ENCODE measurements around the gene COX7A1. TPM values are rescaled to one million over a fixed set of nuclear protein-coding genes. Genes with fewer than 3 reads are reported as not detected.

Gene COX7A1
- total and polyA plus RNA-seq, 10 of the 15 experiments (the other 5 are each of a cell fraction or from before 2014, with no cell fraction given), result not detected

DNA sequence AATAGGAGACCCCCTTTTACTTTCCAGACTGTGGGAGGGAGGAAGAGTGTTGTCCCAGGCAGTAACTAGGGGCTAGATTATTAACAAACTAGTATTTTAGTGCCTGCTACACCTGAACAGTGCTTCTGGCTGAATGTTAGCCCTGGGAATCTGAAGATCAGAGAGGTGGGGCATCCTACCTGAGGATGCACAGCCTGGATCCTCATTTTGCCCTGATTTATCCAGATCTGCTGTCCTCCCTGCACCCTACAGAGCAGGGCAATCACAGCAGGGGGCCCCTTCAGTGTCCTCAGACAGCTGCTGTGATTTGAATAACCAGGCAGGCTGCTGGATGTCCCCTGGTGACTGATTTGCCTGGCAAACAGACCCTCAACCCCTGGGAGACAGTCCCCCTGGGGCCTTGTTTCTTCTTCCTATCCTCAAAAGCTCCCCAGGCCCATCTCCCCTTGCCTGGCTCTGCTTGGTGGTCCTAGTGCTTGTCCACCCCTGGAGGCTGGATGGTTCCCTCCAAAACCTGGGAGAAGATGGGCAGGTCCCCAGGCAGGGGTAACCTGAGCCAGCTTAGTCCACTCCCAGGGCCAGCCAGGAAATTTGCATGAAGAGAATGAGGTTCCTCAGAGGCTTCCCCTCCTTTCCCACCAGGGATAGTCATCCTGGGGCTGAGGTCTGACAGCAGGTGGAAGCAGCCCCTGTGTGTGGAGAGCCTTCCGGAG, 41.6 kb downstream of the COX7A1 start, which contains the start of gene OVOL3:
OVOL3 (plus strand) TSS at position 657 of the 713 bp plus-strand sequence. CDS start 60 bp downstream, outside the sequence.
- ChIA-PET POLR2A (no interaction called here), CTCF (interaction anchor here (1.1 to 1.3 kb wide), 2 partner anchors 16 to 68 kb away, joined by 3 read pairs; no protein-coding TSS in a partner anchor), RAD21 (ENCODE audit: unreplicated experiment) (no interaction called here), SMC1A (ENCODE audit: uncharacterized antibody, unreplicated experiment) (no interaction called here)
- BruUV-seq (replicated peaks), result no TSS peak
- WGBS (ENCODE audit: insufficient coverage, insufficient replicate concordance, low lambda C conversion rate, missing lambda C conversion rate), result 36% methylated on average over 1 of the region's 1 CpG
- Histone ChIP-seq H3K36me3 (ENCODE audit: control insufficient read depth in 2 of 2, insufficient read depth in 2 of 2, low read length in 1 of 2) (no peaks in the 10 kb centered on the region; a peak in 2 of 4 replicates), H3K79me2 (ENCODE audit: control insufficient read depth, insufficient read depth, low read length) (peaks cover 11% of the 10 kb centered on the region), H3K4me2 (ENCODE audit: control insufficient read depth, insufficient read depth) (no peak within 1 kb of the TSS), H3K9ac (ENCODE audit: control insufficient read depth, insufficient read depth, low read length) (no peak within 1 kb of the TSS), H2AFZ (ENCODE audit: control insufficient read depth, low read depth, low read length) (no peak within 1 kb of the TSS), H3K27ac (ENCODE audit: control insufficient read depth, insufficient read depth) (no peak within 1 kb of the TSS), H3K4me3 (no peak within 1 kb of the TSS), H3K27me3 (replicated peaks in 1 of 2; ENCODE audit: control insufficient read depth in 2 of 2, insufficient read depth in 2 of 2, low read length in 1 of 2) (no peaks in the 10 kb centered on the region), H3K4me1 (ENCODE audit: control insufficient read depth, insufficient read depth, low read length) (0 out of 2 replicates have a peak, but pooled peaks cover 3% of the 10 kb centered on the region), H3K9me3 (replicated peaks; ENCODE audit: control insufficient read depth, insufficient read depth, low read length) (no peaks in the 10 kb centered on the region), H4K20me1 (ENCODE audit: control insufficient read depth, insufficient read depth) (no peaks in the 10 kb centered on the region)
- intact Hi-C loops (cut with micrococcal nuclease; ENCODE audit: unreplicated experiment) (loop anchor here (10.0 kb wide), 1 partner anchor 1264 kb away; the partner anchor contains the start of gene ZNF527), in situ Hi-C loops (cut with MboI) (loop anchor here (10.0 kb wide), 1 partner anchor 374 kb away; the partner anchor contains the start of gene ZNF566)
- ATAC-seq, result no peak
- TF ChIP-seq TCF7 (IDR thresholded peaks at IDR 0.05; ENCODE audit: borderline replicate concordance), result no peak
- no peak for TF ChIP-seq TAF1 (IDR thresholded peaks at IDR 0.05; ENCODE audit: borderline replicate concordance, low read depth, low read length)
- no peak for TF ChIP-seq CHD2 (IDR thresholded peaks at IDR 0.05; ENCODE audit: borderline replicate concordance, low read depth, low read length)
- no peak for TF ChIP-seq IKZF1 (conservative IDR thresholded peaks at IDR 0.05)
- TF ChIP-seq, protein P1, sequence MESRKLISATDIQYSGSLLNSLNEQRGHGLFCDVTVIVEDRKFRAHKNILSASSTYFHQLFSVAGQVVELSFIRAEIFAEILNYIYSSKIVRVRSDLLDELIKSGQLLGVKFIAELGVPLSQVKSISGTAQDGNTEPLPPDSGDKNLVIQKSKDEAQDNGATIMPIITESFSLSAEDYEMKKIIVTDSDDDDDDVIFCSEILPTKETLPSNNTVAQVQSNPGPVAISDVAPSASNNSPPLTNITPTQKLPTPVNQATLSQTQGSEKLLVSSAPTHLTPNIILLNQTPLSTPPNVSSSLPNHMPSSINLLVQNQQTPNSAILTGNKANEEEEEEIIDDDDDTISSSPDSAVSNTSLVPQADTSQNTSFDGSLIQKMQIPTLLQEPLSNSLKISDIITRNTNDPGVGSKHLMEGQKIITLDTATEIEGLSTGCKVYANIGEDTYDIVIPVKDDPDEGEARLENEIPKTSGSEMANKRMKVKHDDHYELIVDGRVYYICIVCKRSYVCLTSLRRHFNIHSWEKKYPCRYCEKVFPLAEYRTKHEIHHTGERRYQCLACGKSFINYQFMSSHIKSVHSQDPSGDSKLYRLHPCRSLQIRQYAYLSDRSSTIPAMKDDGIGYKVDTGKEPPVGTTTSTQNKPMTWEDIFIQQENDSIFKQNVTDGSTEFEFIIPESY (IDR thresholded peaks at IDR 0.05), result no peak
- TF ChIP-seq ZNF384 (IDR thresholded peaks at IDR 0.05; ENCODE audit: borderline replicate concordance, low read depth, low read length), result no peak
- TF ChIP-seq, protein P2, sequence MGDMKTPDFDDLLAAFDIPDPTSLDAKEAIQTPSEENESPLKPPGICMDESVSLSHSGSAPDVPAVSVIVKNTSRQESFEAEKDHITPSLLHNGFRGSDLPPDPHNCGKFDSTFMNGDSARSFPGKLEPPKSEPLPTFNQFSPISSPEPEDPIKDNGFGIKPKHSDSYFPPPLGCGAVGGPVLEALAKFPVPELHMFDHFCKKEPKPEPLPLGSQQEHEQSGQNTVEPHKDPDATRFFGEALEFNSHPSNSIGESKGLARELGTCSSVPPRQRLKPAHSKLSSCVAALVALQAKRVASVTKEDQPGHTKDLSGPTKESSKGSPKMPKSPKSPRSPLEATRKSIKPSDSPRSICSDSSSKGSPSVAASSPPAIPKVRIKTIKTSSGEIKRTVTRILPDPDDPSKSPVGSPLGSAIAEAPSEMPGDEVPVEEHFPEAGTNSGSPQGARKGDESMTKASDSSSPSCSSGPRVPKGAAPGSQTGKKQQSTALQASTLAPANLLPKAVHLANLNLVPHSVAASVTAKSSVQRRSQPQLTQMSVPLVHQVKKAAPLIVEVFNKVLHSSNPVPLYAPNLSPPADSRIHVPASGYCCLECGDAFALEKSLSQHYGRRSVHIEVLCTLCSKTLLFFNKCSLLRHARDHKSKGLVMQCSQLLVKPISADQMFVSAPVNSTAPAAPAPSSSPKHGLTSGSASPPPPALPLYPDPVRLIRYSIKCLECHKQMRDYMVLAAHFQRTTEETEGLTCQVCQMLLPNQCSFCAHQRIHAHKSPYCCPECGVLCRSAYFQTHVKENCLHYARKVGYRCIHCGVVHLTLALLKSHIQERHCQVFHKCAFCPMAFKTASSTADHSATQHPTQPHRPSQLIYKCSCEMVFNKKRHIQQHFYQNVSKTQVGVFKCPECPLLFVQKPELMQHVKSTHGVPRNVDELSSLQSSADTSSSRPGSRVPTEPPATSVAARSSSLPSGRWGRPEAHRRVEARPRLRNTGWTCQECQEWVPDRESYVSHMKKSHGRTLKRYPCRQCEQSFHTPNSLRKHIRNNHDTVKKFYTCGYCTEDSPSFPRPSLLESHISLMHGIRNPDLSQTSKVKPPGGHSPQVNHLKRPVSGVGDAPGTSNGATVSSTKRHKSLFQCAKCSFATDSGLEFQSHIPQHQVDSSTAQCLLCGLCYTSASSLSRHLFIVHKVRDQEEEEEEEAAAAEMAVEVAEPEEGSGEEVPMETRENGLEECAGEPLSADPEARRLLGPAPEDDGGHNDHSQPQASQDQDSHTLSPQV (IDR thresholded peaks at IDR 0.05), result no peak
- TF ChIP-seq DPF2 (IDR thresholded peaks at IDR 0.05), result no peak
- TF ChIP-seq POLR2A (IDR thresholded peaks at IDR 0.05; ENCODE audit: low read depth, low read length), result no peak
- TF ChIP-seq ATF3 (IDR thresholded peaks at IDR 0.05; ENCODE audit: borderline replicate concordance, extremely low read depth, low read depth, low read length), result no peak
- TF ChIP-seq, protein P3, sequence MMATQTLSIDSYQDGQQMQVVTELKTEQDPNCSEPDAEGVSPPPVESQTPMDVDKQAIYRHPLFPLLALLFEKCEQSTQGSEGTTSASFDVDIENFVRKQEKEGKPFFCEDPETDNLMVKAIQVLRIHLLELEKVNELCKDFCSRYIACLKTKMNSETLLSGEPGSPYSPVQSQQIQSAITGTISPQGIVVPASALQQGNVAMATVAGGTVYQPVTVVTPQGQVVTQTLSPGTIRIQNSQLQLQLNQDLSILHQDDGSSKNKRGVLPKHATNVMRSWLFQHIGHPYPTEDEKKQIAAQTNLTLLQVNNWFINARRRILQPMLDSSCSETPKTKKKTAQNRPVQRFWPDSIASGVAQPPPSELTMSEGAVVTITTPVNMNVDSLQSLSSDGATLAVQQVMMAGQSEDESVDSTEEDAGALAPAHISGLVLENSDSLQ (IDR thresholded peaks at IDR 0.05), result no peak
- TF ChIP-seq, protein P4, sequence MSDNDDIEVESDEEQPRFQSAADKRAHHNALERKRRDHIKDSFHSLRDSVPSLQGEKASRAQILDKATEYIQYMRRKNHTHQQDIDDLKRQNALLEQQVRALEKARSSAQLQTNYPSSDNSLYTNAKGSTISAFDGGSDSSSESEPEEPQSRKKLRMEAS (IDR thresholded peaks at IDR 0.05; ENCODE audit: low read depth, low read length), result no peak
- TF ChIP-seq SPI1 (IDR thresholded peaks at IDR 0.05; ENCODE audit: borderline replicate concordance, insufficient read depth, low read depth, low read length), result no peak
- TF ChIP-seq ASH2L (IDR thresholded peaks at IDR 0.05; ENCODE audit: borderline replicate concordance, low read depth), result no peak
- no peak for TF ChIP-seq BMI1 (IDR thresholded peaks at IDR 0.05; ENCODE audit: borderline replicate concordance)
- TF ChIP-seq EED (IDR thresholded peaks at IDR 0.05; ENCODE audit: low read depth), result no peak
- no peak for FAIRE-seq
- DNase-seq (ENCODE audit: low read depth, low spot score), result no peak

Data from GM12878 (cell line).